Right lobe of liver (tissue), 6 donors: ENCODE data around the gene ZC3H12D. TPM values are rescaled to one million over a fixed set of nuclear protein-coding genes. Genes with fewer than 3 reads are reported as not detected.

Source experiments
- ATAC-seq, 4 donors: fragments of 200-7000 bp; cut with Tn5 transposase; one replicate each; pipeline ENCODE4 v1.9.1; 2020; ENCODE audit warnings: mild to moderate bottlenecking in 4 of 4, moderate library complexity in 4 of 4
- DNase-seq, 3 donors: peaks; one replicate each; pipeline ENCODE4 v3.0.0-alpha.2; 2020
- H3K27ac ChIP-seq, 3 donors: fragments of 200-600 bp; one replicate each; pipeline ENCODE4 v1.8.0; 2022
- H3K27me3 ChIP-seq, 2 donors: fragments of 200-600 bp; one replicate each; pipeline ENCODE4 v1.8.0; 2022
- H3K36me3 ChIP-seq, 4 donors: fragments of 200-600 bp; sonication (generic) in 1 of 4; one replicate each; pipeline versions ENCODE4 v1.5.1 to v1.8.0; 2017 to 2022; ENCODE audit warnings: control low read depth in 1 of 4
- H3K4me1 ChIP-seq, 4 donors: fragments of 200-600 bp; sonication (generic) in 1 of 4; one replicate each; pipeline versions ENCODE4 v1.5.1 to v1.8.0; 2017 to 2022; ENCODE audit warnings: control low read depth in 1 of 4
- H3K4me3 ChIP-seq, 3 donors: fragments of 200-600 bp; one replicate each; pipeline ENCODE4 v1.8.0; 2022
- H3K9me3 ChIP-seq, 4 donors: fragments of 200-600 bp; sonication (generic) in 1 of 4; one replicate each; pipeline versions ENCODE4 v1.5.1 to v1.8.0; 2017 to 2022; ENCODE audit warnings: control low read depth in 1 of 4
- CTCF ChIP-seq, 4 donors: fragments of 200-600 bp in 3 of 4; fragments of 450-650 bp in 1 of 4; IDR thresholded peaks; one replicate each; pipeline versions ENCODE4 v1.5.1 to v1.8.0; 2016 to 2022; ENCODE audit warnings: antibody characterized with exemption in 4 of 4, mild to moderate bottlenecking in 2 of 4
- POLR2A ChIP-seq: fragments of 450-650 bp; IDR thresholded peaks from one replicate; pipeline ENCODE4 v1.6.1; 2017; ENCODE audit warnings: antibody characterized with exemption, mild to moderate bottlenecking
- WGBS: methylation state at CpG from one replicate; pipeline ENCODE4 v1.1.6; 2018; ENCODE audit warnings: low coverage, low lambda C conversion rate; ENCODE audit not compliant: insufficient coverage; ENCODE audit errors: missing lambda C conversion rate; 5-methylcytosine and 5-hydroxymethylcytosine counted together
- intact Hi-C, 2 donors: fragments of 100-400 bp; cut with DNase I; formaldehyde crosslinking; loops; one replicate each; pipeline versions ENCODE4 v1.11.2 to v1.14.1; 2022
- total RNA-seq, 6 experiments: library from RNA; depleted of rRNA in 2 of 6; stranded (reverse); fragments of >200 nt in 2 of 6; fragmentation: NEBNext Ultra II Directional in 3 of 6; extraction: Animal tissue kit (Norgen Biotek cat#: 25700) in 3 of 6; gene quantifications; one replicate each; pipeline versions ENCODE4 v1.1.0 to v1.2.4, GENCODE V29; 2016 to 2023
- donor health status: DM: no; HTN: yes; CAD: no.
- donor health status: DM: no; HTN: no; CAD: no.
- donor health status: DM: no; HTN: no; CAD: no.
- donor health status: DM: no; HTN: yes; CAD: no.
- donor health status: DM: no; HTN: yes; CAD: no.

ZC3H12D gene
- total RNA-seq, 6 experiments from 2014 or later, result 0.49 to 1.4 (median 0.90) TPM

DNA sequence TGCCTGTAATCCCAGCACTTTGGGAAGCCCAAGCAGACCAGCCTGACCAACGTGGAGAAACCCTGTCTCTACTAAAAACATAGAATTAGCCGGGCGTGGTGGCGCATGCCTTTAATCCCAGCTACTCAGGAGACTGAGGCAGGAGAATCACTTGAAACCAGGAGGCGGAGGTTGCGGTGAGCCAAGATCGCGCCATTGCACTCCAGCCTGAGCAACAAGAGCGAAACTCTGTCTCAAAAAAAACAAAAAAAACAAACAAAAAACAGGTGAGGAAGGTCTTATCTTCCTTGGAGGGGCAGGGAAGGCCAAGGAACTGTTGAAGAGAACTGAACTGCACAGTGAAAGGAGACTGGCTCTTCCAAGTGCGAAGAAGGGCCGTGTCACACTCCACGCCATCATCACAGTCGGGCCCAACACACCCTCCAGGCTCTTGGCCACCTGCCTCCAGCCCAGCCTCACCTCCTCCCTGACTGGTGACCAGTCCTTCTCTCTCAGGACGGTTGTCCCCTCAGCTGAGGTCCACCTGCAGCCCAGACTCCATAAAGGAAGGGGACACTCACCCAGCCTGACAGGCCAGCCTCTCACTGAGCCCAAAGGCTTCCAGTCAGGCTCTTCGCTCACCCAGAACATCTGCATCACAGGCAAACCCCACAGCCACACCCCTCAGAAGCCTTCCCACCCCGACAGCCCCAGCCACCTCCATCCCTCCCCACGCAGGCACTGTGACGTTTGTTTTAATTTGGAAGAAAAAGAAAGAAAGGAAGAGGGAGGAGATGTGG lies 4.1 kb downstream of the ZC3H12D start:
- TF ChIP-seq POLR2A (no peak), CTCF (IDR thresholded peaks at IDR 0.05) (no peak)
- Histone ChIP-seq H3K4me3 (no peak overlapping the region), H3K36me3 (no peaks in the 10 kb centered on the region), H3K9me3 (no peaks in the 10 kb centered on the region), H3K27ac (peak overlapping the region in 2 of 3 donors; percentile 70 to 83), H3K4me1 (no peaks in the 10 kb centered on the region), H3K27me3 (no peaks in the 10 kb centered on the region)
- ATAC-seq (no peak), DNase-seq (no peak)
- 53% methylated on average over 7 of the region's 18 CpGs for WGBS
- intact Hi-C loops, result no loop called here

- H3K4me1 ChIP-seq, result no peaks in the 10 kb centered on the region
- H3K27ac ChIP-seq, result no peak overlapping the region
- TF ChIP-seq POLR2A (no peak), CTCF (IDR thresholded peaks at IDR 0.05) (no peak)
- H3K9me3 ChIP-seq, result no peaks in the 10 kb centered on the region
- ATAC-seq, result no peak
- no peaks in the 10 kb centered on the region for H3K27me3 ChIP-seq
- no peak for DNase-seq
- intact Hi-C loops, result no loop called here
- H3K4me3 ChIP-seq, result no peak overlapping the region
- 89% methylated on average over 5 of the region's 5 CpGs for WGBS
- no peaks in the 10 kb centered on the region for H3K36me3 ChIP-seq
Observed at GRCh38 chr6:149478631-149479314, 6.0 kb downstream of the ZC3H12D start.

DNA sequence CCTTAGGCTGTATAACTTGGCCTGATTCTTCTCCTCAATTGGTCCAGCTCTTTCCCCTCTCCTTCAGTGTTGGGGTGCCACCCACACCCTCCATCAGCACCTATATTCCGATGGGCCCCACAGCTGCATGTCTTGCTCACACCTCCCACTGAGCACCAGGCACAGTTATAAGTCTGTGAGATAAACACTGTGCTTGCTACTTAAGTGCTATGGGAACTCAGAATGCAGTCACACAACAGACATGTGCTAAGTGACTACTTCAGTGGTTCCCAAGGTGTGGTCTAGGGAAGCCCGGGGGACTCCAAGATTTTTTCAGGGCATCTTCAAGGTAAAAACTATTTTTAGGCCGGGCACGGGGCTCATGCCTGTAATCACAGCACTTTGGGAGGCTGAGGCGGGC lies 7.3 kb downstream of the ZC3H12D start:
- no peaks in the 10 kb centered on the region for H3K27me3 ChIP-seq
- no peak overlapping the region for H3K4me3 ChIP-seq
- ATAC-seq (no peak), DNase-seq (no peak)
- H3K9me3 ChIP-seq, result no peaks in the 10 kb centered on the region
- WGBS, result 95% methylated on average over 5 of the region's 5 CpGs
- TF ChIP-seq CTCF (IDR thresholded peaks at IDR 0.05), result no peak
- no peak for TF ChIP-seq POLR2A
- no peaks in the 10 kb centered on the region for H3K4me1 ChIP-seq
- H3K27ac ChIP-seq, result no peak overlapping the region
- no peaks in the 10 kb centered on the region for H3K36me3 ChIP-seq
- intact Hi-C loops, result no loop called here

GRCh38 chr6:149476789-149477455 lies 7.9 kb downstream of the ZC3H12D start:
- no peak for ATAC-seq
- TF ChIP-seq CTCF (IDR thresholded peaks at IDR 0.05), result no peak
- TF ChIP-seq POLR2A, result no peak
- 63% methylated on average over 4 of the region's 6 CpGs for WGBS

More at GRCh38 chr6:149476789-149477455, 7.9 kb downstream of the ZC3H12D start:
- H3K4me3 ChIP-seq, result no peak overlapping the region
- H3K4me1 ChIP-seq, result no peaks in the 10 kb centered on the region
- no peak for DNase-seq
- no peak overlapping the region for H3K27ac ChIP-seq
- H3K27me3 ChIP-seq, result no peaks in the 10 kb centered on the region
- H3K9me3 ChIP-seq, result no peaks in the 10 kb centered on the region
- intact Hi-C loops, result no loop called here
- no peaks in the 10 kb centered on the region for H3K36me3 ChIP-seq
